T-helper 2 cell treated with Interferon-gamma antibody and Interleukin-4, amounts not matched to agents 5 μg/mL and 100 μg/mL, for 36 hours (primary cell): ENCODE data around the gene FASTKD3.

Source experiments
- DNase-seq: peaks from one replicate; pipeline ENCODE4 v3.0.0; 2021; ENCODE audit warnings: low spot score
- H3K27ac Mint-ChIP-seq: one replicate; pipeline ENCODE4 v1.8.0; 2021; ENCODE audit warnings: mild to moderate bottlenecking, mixed read lengths
- H3K27me3 Mint-ChIP-seq: one replicate; pipeline ENCODE4 v1.8.0; 2021; ENCODE audit warnings: low read depth, mixed read lengths
- H3K36me3 Mint-ChIP-seq: one replicate; pipeline ENCODE4 v1.8.0; 2021; ENCODE audit warnings: low read depth, mixed read lengths
- H3K4me1 Mint-ChIP-seq: one replicate; pipeline ENCODE4 v1.8.0; 2021; ENCODE audit warnings: low read depth, mixed read lengths
- H3K4me3 Mint-ChIP-seq: one replicate; pipeline ENCODE4 v1.8.0; 2022; ENCODE audit warnings: mild to moderate bottlenecking, moderate library complexity, mixed read lengths
- H3K9me3 Mint-ChIP-seq: one replicate; pipeline ENCODE4 v1.8.0; 2021; ENCODE audit warnings: mixed read lengths

Gene FASTKD3

DNA sequence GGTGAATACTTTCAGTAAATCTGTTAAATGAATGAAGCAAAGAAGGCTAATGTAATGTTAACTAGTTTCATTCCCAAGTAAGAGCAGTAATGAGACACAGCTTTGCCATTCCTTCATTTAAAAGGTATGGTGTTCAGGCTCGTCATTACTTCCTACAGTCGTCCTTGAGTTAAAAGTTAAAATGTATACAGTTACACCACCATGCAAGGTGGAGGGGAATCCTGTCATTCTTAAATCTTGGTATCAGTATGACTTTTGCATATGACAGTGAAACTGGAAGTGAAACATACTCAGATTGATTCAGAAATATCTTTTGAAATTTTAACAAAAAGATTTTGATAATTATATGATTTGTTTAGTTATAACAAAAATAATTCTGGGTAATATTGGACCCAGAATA is 26.0 kb upstream of the FASTKD3 start:
- no peaks in the 10 kb centered on the region for H3K27me3 Mint-ChIP-seq
- H3K9me3 Mint-ChIP-seq, result no peaks in the 10 kb centered on the region
- peaks cover 14% of the 10 kb centered on the region for H3K4me1 Mint-ChIP-seq
- peak overlapping the region; percentile 24 for H3K27ac Mint-ChIP-seq
- DNase-seq, result no peak
- H3K36me3 Mint-ChIP-seq, result peaks cover 75% of the 10 kb centered on the region
- H3K4me3 Mint-ChIP-seq, result no peak overlapping the region

DNA sequence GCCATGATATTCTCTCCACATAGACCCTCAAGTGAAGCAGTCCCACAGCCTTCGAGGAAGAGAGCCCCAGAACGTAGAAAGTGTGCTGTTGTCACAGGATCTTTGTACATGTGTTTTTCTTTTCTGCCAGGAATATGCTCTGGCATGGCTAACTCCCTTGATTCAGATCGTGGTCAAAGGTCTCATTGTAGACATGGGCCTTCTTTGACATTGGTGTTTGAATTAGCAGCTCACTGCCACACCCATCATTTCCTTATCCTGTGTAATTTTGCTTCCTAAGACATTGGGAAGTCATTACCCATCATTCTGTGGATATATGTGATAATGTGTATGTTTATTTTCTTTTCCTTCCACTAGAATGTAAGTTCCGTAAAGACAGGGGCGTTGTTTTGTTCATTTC is 25.6 kb upstream of the FASTKD3 start:
- H3K27ac Mint-ChIP-seq, result peak overlapping the region; percentile 24
- H3K4me1 Mint-ChIP-seq, result peaks cover 14% of the 10 kb centered on the region
- no peak overlapping the region for H3K4me3 Mint-ChIP-seq
- peaks cover 75% of the 10 kb centered on the region for H3K36me3 Mint-ChIP-seq
- no peak for DNase-seq
- H3K27me3 Mint-ChIP-seq, result no peaks in the 10 kb centered on the region
- H3K9me3 Mint-ChIP-seq, result no peaks in the 10 kb centered on the region

DNA sequence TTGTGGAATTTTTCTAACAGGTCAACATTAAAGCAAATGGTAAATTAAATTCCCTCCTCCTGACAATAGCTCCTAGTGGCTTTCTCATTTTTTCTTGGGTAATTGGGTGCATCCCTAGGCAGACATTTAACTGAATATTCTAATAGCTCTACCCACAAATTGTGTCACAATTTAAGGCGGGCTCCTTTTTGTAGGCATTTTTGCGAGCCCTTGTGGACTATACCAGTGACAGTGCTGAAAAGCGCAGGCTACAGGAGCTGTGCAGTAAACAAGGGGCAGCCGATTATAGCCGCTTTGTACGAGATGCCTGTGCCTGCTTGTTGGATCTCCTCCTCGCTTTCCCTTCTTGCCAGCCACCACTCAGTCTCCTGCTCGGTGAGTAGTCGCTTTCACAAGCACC is 20.1 kb upstream of the FASTKD3 start:
- no peaks in the 10 kb centered on the region for H3K9me3 Mint-ChIP-seq
- H3K27me3 Mint-ChIP-seq, result no peaks in the 10 kb centered on the region
- H3K4me1 Mint-ChIP-seq, result peaks cover 4% of the 10 kb centered on the region
- H3K4me3 Mint-ChIP-seq, result no peak overlapping the region
- H3K36me3 Mint-ChIP-seq, result peaks cover 59% of the 10 kb centered on the region
- H3K27ac Mint-ChIP-seq, result peak overlapping the region; percentile 10
- no peak for DNase-seq

DNA sequence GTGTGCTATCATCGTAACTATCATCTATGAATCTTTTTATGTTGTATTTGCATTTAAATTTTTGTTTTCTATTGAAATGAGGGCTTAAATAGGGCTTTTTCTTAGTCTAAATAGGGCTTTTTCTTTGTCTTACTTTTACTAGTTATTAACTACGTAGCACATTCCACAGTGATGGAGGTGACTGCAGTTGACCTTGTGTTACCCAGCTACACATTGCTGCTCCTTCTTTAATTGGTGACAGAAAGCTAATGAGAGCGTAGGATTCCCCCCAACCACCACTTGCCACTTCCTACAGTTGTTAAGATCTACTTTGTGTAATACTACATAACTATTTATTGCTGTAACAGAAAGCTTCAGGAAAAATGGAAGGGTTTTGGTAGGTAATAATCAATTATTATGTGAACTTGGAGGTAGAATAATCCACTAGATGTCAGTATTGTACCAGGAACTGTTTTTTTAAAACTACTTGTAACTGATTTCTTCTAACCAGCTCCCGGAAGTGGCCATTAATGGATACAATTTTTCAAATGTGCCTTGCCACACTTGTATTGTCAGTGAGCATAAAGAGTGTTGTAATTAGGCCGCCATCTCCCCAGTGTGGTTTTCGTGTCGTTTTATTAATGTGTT is 18.1 kb upstream of the FASTKD3 start:
- Mint-ChIP-seq H3K36me3 (peaks cover 54% of the 10 kb centered on the region), H3K27ac (no peak overlapping the region), H3K4me3 (no peak overlapping the region), H3K27me3 (no peaks in the 10 kb centered on the region), H3K9me3 (no peaks in the 10 kb centered on the region), H3K4me1 (peaks cover 3% of the 10 kb centered on the region)
- no peak for DNase-seq

DNA sequence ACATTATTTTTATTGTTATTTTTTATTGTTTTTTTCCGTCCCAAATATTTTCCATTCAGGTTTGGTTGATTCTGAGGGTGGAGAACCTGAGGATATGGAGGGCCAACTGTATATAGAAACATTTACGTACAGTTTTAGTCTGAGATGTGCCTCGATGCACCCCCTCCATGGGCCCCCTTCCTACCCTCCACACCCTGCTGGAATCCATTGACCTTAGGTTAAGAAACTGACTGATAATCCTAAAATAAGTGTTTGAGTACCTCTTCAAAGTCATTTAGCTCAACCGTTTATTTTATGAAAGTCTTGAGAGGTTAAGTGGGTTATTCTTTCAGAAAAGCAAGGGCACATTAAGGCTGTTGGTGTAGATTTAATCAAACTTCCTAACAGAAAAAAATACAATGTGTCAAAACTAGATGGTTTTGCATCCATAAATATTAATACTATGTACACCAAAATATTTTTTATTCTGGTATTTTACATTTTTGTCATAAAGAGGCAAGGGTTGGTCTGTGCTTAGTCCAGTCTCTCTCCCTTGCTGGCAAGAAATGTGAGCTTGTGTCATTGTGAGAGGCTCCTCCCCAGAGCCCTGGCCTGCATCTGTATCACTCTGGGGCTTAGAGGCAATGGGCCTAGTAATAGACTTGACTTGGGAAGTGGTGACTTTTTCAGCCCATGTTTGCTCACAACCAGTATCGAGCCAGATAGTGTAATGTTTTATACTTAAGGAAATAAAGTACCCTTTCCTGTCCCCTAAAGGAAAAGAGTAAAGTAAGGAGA is 15.8 kb upstream of the FASTKD3 start:
- H3K4me1 Mint-ChIP-seq, result peaks cover 5% of the 10 kb centered on the region
- no peak overlapping the region for H3K27ac Mint-ChIP-seq
- H3K9me3 Mint-ChIP-seq, result no peaks in the 10 kb centered on the region
- peaks cover 65% of the 10 kb centered on the region for H3K36me3 Mint-ChIP-seq
- H3K27me3 Mint-ChIP-seq, result no peaks in the 10 kb centered on the region
- no peak for DNase-seq
- no peak overlapping the region for H3K4me3 Mint-ChIP-seq

DNA sequence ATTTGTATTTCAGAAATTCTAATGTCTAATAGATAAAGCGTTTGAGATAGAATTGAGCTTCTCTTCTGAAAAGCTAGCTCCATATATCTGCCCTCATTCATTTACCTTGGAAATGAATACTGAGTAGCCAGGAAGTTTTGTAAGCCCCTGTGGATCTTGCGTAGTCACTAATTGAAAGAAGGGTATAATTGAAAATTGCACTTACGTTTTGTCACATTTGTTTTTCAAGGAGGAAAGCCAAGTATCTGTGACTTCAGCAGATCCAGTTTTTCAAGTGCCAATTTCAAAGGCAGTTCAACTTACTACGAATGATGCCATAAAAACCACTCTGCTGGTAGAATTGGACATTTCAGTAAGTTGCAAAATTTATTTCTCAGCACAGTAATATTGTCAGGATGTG is 14.1 kb upstream of the FASTKD3 start:
- Mint-ChIP-seq H3K9me3 (no peaks in the 10 kb centered on the region), H3K27me3 (no peaks in the 10 kb centered on the region), H3K27ac (no peak overlapping the region), H3K36me3 (peaks cover 68% of the 10 kb centered on the region), H3K4me3 (no peak overlapping the region), H3K4me1 (peaks cover 13% of the 10 kb centered on the region)
- no peak for DNase-seq

DNA sequence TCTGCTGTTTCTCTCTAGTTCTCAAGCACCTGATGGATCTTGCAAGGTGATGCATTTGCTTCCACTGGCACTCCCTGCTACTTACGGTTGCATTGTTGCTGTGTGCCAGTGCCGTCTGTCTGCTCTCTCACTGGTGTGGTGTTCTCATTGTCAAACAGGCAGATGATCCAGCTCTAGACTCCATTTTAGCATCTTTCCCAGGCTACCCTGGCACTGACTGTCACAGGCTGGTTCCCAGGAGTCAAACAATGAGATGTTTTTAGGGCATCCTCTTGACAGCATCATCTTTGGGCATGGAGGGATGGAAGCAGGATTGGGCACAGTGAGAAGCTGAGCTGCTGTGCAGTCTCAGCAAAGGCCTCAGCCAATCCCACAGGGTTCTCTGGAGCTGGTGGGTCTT is 13.0 kb upstream of the FASTKD3 start:
- peaks cover 65% of the 10 kb centered on the region for H3K36me3 Mint-ChIP-seq
- no peak overlapping the region for H3K27ac Mint-ChIP-seq
- H3K9me3 Mint-ChIP-seq, result no peaks in the 10 kb centered on the region
- DNase-seq, result no peak
- peaks cover 18% of the 10 kb centered on the region for H3K4me1 Mint-ChIP-seq
- no peaks in the 10 kb centered on the region for H3K27me3 Mint-ChIP-seq
- no peak overlapping the region for H3K4me3 Mint-ChIP-seq

DNA sequence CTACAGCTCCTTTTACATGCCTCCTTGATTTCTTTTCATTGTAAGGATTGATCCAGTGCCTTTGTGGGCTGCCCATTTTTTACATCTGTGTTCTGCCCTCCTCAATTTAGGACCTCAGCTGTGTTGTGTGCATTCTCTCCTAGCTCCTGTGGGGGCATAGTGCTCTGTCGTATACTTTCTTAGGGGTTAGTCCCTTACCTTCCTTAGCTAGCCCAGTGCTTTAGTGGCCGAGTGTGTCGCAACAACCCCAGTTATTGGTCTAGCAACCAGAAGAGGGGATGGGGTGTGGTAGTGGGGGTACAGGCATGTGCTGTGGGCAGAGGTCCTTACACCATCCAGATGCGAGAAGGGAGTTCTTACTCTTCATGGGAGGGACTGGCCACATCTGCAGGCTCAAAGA is 12.3 kb upstream of the FASTKD3 start:
- Mint-ChIP-seq H3K36me3 (peaks cover 65% of the 10 kb centered on the region), H3K27ac (no peak overlapping the region), H3K9me3 (no peaks in the 10 kb centered on the region), H3K27me3 (no peaks in the 10 kb centered on the region), H3K4me3 (no peak overlapping the region), H3K4me1 (peaks cover 25% of the 10 kb centered on the region)
- no peak for DNase-seq

DNA sequence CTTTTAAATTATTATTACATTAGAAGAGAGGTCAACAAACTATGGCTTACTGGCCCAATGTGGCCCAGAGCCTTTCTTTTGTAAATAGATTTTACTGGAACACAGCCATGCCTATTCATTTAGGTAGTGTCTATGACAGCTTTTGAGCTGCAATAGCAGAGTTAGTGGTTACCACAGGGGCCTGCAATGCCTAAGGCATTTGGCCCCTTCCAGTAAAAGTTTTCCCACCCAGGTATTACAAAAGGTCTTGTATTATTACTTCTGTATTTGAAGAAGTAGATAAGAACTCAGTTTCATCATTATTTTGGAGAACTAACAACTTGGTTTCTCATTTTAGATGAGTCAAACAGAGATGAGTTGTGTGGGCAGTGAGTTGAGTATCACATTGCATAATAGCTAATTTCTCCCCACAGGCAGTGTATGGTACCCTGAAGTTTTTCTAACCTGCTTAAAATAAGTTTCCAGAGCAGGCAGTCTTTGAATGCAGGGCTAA is 9.6 kb upstream of the FASTKD3 start:
- peaks cover 74% of the 10 kb centered on the region for H3K36me3 Mint-ChIP-seq
- no peak overlapping the region for H3K4me3 Mint-ChIP-seq

DNA sequence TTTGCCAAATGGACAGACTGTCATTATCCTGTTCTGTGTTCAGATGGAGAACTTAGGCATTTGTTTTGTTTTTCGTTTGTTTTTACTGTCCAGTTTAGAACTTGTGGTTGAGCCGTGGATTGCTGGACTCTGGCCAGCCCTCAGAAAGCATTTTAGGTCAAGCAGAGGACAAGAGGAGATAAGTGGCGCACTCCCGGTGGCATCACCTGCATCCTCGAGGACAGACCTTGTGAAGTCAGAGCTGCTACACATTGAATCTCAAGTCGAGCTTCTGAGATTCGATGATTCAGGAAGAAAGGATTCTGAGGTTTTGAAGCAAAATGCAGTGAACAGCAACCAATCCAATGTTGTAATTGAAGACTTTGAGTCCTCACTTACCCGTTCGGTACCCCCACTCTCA is 9.0 kb upstream of the FASTKD3 start:
- Mint-ChIP-seq H3K27me3 (no peaks in the 10 kb centered on the region), H3K4me1 (peaks cover 39% of the 10 kb centered on the region), H3K36me3 (peaks cover 71% of the 10 kb centered on the region)

More for the DNA sequence above, 9.6 kb upstream of the FASTKD3 start:
- Mint-ChIP-seq H3K27ac (no peak overlapping the region), H3K27me3 (no peaks in the 10 kb centered on the region), H3K4me1 (peaks cover 35% of the 10 kb centered on the region), H3K9me3 (no peaks in the 10 kb centered on the region)
- DNase-seq, result peak; percentile 30

DNA sequence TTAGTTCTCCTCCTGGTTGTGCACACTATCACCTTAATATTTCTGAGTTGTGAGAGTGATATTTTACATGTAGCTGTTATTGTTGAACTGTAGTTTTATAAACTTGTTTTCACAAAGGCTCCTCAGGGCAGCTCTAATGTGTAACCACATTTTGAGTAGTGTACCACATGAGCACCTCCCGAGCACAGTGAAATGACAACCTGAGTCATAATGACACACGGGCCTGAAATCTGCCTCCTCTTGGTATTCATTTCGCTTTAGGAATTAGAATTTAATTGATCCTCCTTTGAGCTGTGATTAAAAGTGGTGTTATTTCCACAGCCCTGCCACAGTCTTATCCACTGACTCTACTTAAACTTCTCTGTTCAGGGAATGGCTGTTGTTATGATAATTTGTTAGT is 8.0 kb upstream of the FASTKD3 start:
- H3K27ac Mint-ChIP-seq, result no peak overlapping the region
- H3K36me3 Mint-ChIP-seq, result peaks cover 74% of the 10 kb centered on the region
- H3K4me1 Mint-ChIP-seq, result peaks cover 48% of the 10 kb centered on the region
- no peaks in the 10 kb centered on the region for H3K27me3 Mint-ChIP-seq
- no peak overlapping the region for H3K4me3 Mint-ChIP-seq
- DNase-seq, result peak; percentile 36
- H3K9me3 Mint-ChIP-seq, result no peaks in the 10 kb centered on the region

More for the DNA sequence above, 9.0 kb upstream of the FASTKD3 start:
- Mint-ChIP-seq H3K4me3 (no peak overlapping the region), H3K9me3 (no peaks in the 10 kb centered on the region), H3K27ac (no peak overlapping the region)
- DNase-seq, result no peak

DNA sequence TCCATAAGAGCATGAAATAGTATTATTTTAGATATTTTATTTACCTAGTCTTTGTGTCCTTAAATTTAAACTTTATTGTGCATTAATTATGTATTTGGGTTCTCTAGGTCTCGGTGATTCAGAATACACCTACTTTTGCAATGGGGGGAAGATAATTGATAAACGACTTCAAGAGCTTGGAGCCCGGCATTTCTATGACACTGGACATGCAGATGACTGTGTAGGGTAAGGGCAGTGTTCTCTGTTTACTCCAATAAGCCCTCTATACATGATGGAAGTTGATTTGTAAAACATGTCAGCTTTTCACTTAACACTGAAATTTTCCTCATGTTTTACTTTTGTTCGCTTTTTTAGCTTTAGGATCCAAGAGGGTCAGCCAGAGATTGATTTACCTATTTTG is 6.3 kb upstream of the FASTKD3 start:
- Mint-ChIP-seq H3K4me1 (peaks cover 59% of the 10 kb centered on the region), H3K27ac (no peak overlapping the region), H3K36me3 (peaks cover 72% of the 10 kb centered on the region), H3K27me3 (no peaks in the 10 kb centered on the region), H3K9me3 (no peaks in the 10 kb centered on the region), H3K4me3 (no peak overlapping the region)
- DNase-seq, result no peak

DNA sequence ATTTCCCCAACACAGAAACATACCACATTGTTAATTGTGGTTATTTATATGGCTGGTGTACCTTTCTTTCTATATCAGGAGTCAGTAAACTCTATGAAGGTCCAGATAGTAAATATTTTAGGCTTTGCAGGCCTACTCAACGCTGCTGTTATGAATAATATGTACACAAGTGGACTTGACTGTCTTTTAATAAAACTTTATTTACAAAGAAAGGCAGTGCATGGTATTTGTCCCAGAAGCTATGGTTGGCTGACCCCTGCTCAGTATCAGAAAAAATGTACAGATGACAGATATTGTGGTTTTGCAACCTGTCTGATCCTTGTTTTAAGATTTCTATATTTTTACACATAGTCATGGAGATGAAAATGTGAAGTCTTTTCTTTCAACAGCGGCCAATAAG is 5.8 kb upstream of the FASTKD3 start:
- H3K27me3 Mint-ChIP-seq, result no peaks in the 10 kb centered on the region
- peaks cover 63% of the 10 kb centered on the region for H3K4me1 Mint-ChIP-seq
- H3K4me3 Mint-ChIP-seq, result no peak overlapping the region
- H3K36me3 Mint-ChIP-seq, result peaks cover 68% of the 10 kb centered on the region
- no peak for DNase-seq
- no peaks in the 10 kb centered on the region for H3K9me3 Mint-ChIP-seq
- no peak overlapping the region for H3K27ac Mint-ChIP-seq

DNA sequence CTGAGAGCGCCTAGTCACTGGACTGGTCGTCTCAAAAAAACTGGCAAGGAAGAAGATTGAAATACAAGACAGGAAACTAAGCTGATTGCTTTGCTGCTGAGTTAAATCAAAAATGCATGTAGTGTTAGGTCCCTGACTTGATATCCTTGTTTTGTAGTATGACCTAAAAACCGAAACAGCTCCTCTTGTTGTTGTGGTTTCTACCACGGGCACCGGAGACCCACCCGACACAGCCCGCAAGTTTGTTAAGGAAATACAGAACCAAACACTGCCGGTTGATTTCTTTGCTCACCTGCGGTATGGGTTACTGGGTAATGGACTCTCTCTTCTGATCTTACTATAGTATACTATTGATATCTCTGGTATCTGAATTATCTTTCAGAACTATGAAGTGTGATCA is 4.4 kb upstream of the FASTKD3 start:
- Mint-ChIP-seq H3K9me3 (no peaks in the 10 kb centered on the region), H3K4me3 (peak overlapping the region; percentile 67), H3K27ac (peak overlapping the region; percentile 81), H3K36me3 (peaks cover 60% of the 10 kb centered on the region), H3K4me1 (peaks cover 58% of the 10 kb centered on the region), H3K27me3 (no peaks in the 10 kb centered on the region)
- DNase-seq, result peak; percentile 40
